Tibial artery (tissue), 4 donors: ENCODE results near the gene AKT2.
A peak's percentile ranks its signal among the peaks of the same experiment; 100 is the strongest.
"Not testable (repeated sequence)": the region's sequence is repeated elsewhere in the genome, so short reads cannot be mapped to it uniquely, and the experiment has no call there.

Source experiments
- DNase-seq, 2 donors: peaks; one replicate each; pipeline ENCODE4 v3.0.0-alpha.2; 2019
- H3K27ac ChIP-seq, 2 donors: fragments of 200-600 bp; sonication (generic) in 1 of 2; 1 replicate in 1 of 2; 2 replicates in 1 of 2; pipeline ENCODE4 v1.5.1; 2018 to 2019; ENCODE audit warnings: mild to moderate bottlenecking in 1 of 2
- H3K27me3 ChIP-seq, 2 donors: fragments of 200-600 bp; sonication (generic) in 1 of 2; one replicate each; pipeline versions ENCODE4 v1.5.1 to v1.6.0; 2016 to 2019
- H3K36me3 ChIP-seq, 3 donors: fragments of 200-600 bp; sonication (generic) in 2 of 3; one replicate each; pipeline ENCODE4 v1.5.1; 2016 to 2019; ENCODE audit warnings: mild to moderate bottlenecking in 2 of 3
- H3K4me1 ChIP-seq, 4 donors: fragments of 200-600 bp; sonication (generic) in 2 of 4; 1 replicate in 3 of 4; 2 replicates in 1 of 4; pipeline ENCODE4 v1.5.1; 2016 to 2019
- H3K4me3 ChIP-seq, 2 donors: fragments of 200-600 bp; sonication (generic) in 1 of 2; 1 replicate in 1 of 2; 2 replicates in 1 of 2; pipeline ENCODE4 v1.5.1; 2018 to 2019; ENCODE audit warnings: mild to moderate bottlenecking in 2 of 2
- H3K9me3 ChIP-seq, 3 donors: fragments of 200-600 bp; sonication (generic) in 1 of 3; one replicate each; pipeline ENCODE4 v1.5.1; 2016 to 2019
- intact Hi-C: fragments of 100-400 bp; cut with DNase I; formaldehyde crosslinking; loops from one replicate; pipeline ENCODE4 v1.15.0; 2023; ENCODE audit warnings: low total_unique reads
- TF ChIP-seq, protein P1 (sequence below), 2 experiments: fragments of 200-600 bp in 1 of 2; fragments of 450-650 bp in 1 of 2; IDR thresholded peaks; one replicate each; pipeline ENCODE4 v1.5.1; 2017 to 2019; ENCODE audit warnings: antibody characterized with exemption in 2 of 2, mild to moderate bottlenecking in 1 of 2, moderate library complexity in 1 of 2

Gene AKT2

DNA sequence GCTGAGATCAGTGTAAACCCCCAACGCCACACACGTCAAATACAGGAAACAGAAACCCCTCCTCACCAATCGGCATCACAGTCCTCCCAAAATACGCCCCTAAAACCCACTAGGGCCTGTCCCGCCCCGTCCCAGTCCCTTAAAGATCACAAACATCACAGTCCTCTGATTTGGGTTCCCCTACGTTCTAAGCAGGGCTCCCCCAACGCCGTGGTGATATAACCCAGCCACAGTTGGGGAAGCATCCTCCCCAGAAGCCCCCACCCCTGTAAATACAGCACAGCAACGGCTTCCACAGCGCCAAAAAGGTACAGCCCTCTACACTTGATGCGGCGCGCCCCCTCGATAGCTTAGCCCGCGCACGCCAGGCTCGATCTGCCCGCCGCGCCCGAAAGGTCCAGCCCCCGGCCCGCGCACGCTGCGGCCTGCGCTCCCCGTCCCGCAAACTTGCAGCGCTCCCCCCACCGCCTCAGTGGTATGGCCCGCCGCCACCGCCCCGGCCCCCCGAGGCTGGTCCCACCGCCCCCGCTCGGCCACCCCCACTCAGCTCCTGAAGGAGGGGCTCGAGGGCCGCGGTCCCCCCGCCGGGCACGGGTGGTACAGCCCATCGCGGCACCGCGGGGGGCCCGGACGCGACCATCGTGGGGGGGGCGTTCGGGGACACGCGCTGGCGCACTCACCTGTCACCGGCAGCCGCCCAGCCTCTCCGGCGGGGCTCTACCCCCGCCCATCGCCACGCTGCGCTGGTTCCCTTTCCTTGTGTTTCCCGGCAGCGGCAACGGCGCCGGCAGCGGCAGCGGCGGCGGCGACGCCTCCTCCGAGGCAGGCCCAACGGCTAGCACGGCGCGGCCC, at the start of gene AKT2:
TSS of gene AKT2 (minus strand) at position 845 of the 852 bp plus-strand sequence. CDS start 20,078 bp downstream, outside the sequence.
- Histone ChIP-seq H3K4me1 (peaks cover 0 to 54% (median 39%) of the 10 kb centered on the region in 4 donors), H3K9me3 (no peaks in the 10 kb centered on the region)
- intact Hi-C loops, result no loop called here

DNA sequence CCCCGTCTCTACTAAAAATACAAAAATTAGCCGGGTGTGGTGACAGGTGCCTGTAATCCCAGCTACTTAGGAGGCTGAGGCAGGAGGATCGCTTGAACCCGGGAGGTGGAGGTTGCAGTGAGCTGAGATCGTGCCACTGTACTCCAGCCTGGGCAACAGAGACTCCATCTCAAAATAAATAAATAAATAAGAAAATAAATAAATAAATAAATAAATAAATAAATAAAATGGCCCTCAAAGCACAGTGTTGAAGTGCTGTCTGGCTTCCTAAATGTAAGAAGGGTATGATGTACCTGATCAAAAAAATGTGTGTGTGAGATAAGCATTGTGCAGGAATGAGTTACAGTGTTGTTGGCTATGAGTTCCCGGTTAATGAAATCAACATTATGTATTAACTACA, 47.9 kb upstream of the AKT2 start:
- DNase-seq, H3K9me3 ChIP-seq, H3K27ac ChIP-seq, intact Hi-C loops, H3K4me1 ChIP-seq, H3K27me3 ChIP-seq, H3K4me3 ChIP-seq: not testable (repeated sequence)
- peaks cover 67 to 82% (median 74%) of the 10 kb centered on the region in 3 donors for H3K36me3 ChIP-seq

More for the DNA sequence above, at the start of gene AKT2:
- peak in 1 of 2 donors; percentile 35 for DNase-seq
- Histone ChIP-seq H3K27ac (peak within 1 kb of the TSS; percentile 91 to 94), H3K36me3 (peaks cover 0 to 7% (median 0%) of the 10 kb centered on the region in 3 donors), H3K4me3 (peak within 1 kb of the TSS; percentile 73 to 81), H3K27me3 (no peaks in the 10 kb centered on the region)
- TF ChIP-seq, protein P1, sequence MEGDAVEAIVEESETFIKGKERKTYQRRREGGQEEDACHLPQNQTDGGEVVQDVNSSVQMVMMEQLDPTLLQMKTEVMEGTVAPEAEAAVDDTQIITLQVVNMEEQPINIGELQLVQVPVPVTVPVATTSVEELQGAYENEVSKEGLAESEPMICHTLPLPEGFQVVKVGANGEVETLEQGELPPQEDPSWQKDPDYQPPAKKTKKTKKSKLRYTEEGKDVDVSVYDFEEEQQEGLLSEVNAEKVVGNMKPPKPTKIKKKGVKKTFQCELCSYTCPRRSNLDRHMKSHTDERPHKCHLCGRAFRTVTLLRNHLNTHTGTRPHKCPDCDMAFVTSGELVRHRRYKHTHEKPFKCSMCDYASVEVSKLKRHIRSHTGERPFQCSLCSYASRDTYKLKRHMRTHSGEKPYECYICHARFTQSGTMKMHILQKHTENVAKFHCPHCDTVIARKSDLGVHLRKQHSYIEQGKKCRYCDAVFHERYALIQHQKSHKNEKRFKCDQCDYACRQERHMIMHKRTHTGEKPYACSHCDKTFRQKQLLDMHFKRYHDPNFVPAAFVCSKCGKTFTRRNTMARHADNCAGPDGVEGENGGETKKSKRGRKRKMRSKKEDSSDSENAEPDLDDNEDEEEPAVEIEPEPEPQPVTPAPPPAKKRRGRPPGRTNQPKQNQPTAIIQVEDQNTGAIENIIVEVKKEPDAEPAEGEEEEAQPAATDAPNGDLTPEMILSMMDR (IDR thresholded peaks at IDR 0.05), result no peak

DNA sequence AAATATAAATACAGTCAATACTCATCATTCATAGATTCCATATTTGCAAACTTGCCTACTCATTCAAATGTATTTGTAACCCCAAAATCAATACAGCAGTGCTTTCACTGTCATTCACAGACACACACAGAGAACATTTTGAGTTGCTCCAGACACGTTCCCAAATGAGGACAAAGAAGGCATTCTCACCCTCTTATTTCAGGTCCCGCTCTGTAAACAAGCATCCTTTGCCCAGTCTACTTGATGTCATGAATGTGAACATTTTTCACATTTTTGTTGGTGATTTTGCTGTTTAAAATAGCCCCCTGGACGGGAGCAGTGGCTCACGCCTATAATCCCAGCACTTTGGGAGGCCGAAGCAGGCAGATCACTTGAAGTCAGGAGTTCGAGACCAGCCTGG, 47.5 kb upstream of the AKT2 start:
- Histone ChIP-seq H3K4me1 (no peaks in the 10 kb centered on the region), H3K27me3 (no peaks in the 10 kb centered on the region), H3K9me3 (no peaks in the 10 kb centered on the region), H3K27ac (no peak overlapping the region), H3K4me3 (no peak overlapping the region), H3K36me3 (peaks cover 71 to 86% (median 78%) of the 10 kb centered on the region in 3 donors)
- DNase-seq, result no peak
- intact Hi-C loops, result no loop called here
- TF ChIP-seq, protein P1 (IDR thresholded peaks at IDR 0.05), result no peak

DNA sequence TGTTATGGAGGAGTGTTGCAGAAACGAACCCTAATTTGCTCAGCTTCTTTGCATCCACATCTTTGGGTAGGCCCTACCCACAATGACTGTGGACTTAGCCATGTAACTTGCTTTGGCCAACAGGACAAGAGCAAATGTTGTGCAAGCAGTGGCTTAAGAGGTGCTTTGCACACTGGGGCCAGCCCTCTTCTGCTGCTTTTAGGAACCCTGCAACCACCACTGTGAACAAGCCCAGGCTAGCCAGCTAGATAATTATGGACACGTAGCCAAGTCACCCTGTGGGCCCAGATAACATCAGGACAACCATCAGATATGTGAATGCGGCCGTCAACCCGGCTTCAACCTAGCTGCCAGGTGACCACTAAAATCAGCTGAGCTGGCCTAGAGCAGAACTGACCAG, 45.9 kb upstream of the AKT2 start:
- TF ChIP-seq, protein P1 (IDR thresholded peaks at IDR 0.05), result no peak
- H3K27ac ChIP-seq, result no peak overlapping the region
- no peaks in the 10 kb centered on the region for H3K9me3 ChIP-seq
- H3K4me3 ChIP-seq, result no peak overlapping the region
- DNase-seq, result no peak
- intact Hi-C loops, result no loop called here
- H3K27me3 ChIP-seq, result no peaks in the 10 kb centered on the region
- H3K4me1 ChIP-seq, result no peaks in the 10 kb centered on the region
- peaks cover 84 to 100% (median 91%) of the 10 kb centered on the region in 3 donors for H3K36me3 ChIP-seq

DNA sequence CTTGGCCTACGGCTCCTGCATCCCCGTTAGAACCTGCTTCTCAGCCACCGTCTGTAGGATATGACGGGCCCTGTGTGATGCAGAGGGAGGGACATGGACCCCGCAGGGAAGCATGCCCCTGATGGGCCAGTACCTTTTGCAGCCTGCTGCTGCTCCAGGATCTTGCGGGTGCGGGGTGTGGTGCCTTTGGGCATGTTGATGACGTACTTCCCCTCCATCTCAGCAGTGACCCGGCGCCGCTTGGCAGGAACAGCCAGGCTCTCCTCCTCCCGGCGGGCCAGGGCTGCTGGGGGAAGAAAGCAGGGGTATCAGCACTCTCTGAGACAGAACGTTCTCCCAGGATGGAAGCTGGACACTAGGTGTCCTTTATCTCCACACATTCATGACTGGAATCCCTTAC, 41.1 kb upstream of the AKT2 start:
- Histone ChIP-seq H3K27ac (no peak overlapping the region), H3K27me3 (no peaks in the 10 kb centered on the region), H3K4me1 (peaks cover 0 to 7% (median 0%) of the 10 kb centered on the region in 4 donors), H3K4me3 (no peak overlapping the region), H3K9me3 (no peaks in the 10 kb centered on the region), H3K36me3 (peaks cover 90 to 100% (median 94%) of the 10 kb centered on the region in 3 donors)
- no peak for DNase-seq
- TF ChIP-seq, protein P1 (IDR thresholded peaks at IDR 0.05), result no peak
- intact Hi-C loops, result no loop called here

DNA sequence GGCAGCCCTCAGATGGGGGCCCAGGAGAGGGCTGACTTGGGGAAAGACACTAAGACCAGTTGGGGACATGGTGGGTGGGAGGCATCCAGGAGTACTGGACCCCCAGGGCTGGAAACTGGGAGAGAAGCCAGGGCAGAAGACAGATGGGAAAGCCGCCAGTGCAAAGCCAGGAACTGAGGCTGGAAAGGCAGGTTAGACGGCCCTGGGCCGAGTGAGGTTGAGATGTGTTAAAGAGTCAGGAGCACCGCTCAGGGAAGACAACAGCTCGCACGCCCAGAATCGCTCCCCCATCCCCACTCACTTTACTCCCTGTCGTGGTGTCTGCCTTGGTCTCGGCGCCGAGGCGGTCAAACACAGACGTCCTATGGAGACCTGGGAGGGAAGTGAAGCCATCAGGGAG, 38.6 kb upstream of the AKT2 start:
- Histone ChIP-seq H3K4me3 (no peak overlapping the region), H3K27me3 (no peaks in the 10 kb centered on the region), H3K27ac (no peak overlapping the region), H3K36me3 (peaks cover 80 to 96% (median 90%) of the 10 kb centered on the region in 3 donors), H3K4me1 (peaks cover 0 to 7% (median 0%) of the 10 kb centered on the region in 4 donors), H3K9me3 (no peaks in the 10 kb centered on the region)
- DNase-seq, result no peak
- intact Hi-C loops, result no loop called here
- TF ChIP-seq, protein P1 (IDR thresholded peaks at IDR 0.05), result no peak
